ENCODE results near the gene E2F7.

GRCh38 chr12:77005611-77006098, 59.7 kb downstream of the E2F7 start:
- TF ChIP-seq EP300 (IDR thresholded peaks at IDR 0.05; ENCODE audit: borderline replicate concordance in 1 of 2, low read depth in 2 of 2, low read length in 2 of 2): no peak
- no peak for TF ChIP-seq RAD21 (IDR thresholded peaks at IDR 0.05 in 1 of 2, conservative IDR thresholded peaks at IDR 0.05 in 1 of 2; ENCODE audit: low read depth in 2 of 2, low read length in 2 of 2)
- no peak for TF ChIP-seq MAFK (IDR thresholded peaks at IDR 0.05; ENCODE audit: low read depth, low read length)
- no peak for TF ChIP-seq POLR2A (IDR thresholded peaks at IDR 0.05; ENCODE audit: control extremely low read depth in 1 of 2, low read depth in 2 of 2, low read length in 2 of 2)
- no peak for TF ChIP-seq CTCF (IDR thresholded peaks at IDR 0.05; ENCODE audit: control extremely low read depth in 1 of 3, insufficient read depth in 1 of 3, low read depth in 1 of 3, low read length in 3 of 3)
- TF ChIP-seq EZH2 (IDR thresholded peaks at IDR 0.05; ENCODE audit: low read depth, low read length, severe bottlenecking): no peak

Measured in H1 (cell line).